ENCODE data around the gene BRAF.
A peak's percentile ranks its signal among the peaks of the same experiment; 100 is the strongest.
"Not testable (repeated sequence)": the region's sequence is repeated elsewhere in the genome, so short reads cannot be mapped to it uniquely, and the experiment has no call there.

BRAF gene

DNA sequence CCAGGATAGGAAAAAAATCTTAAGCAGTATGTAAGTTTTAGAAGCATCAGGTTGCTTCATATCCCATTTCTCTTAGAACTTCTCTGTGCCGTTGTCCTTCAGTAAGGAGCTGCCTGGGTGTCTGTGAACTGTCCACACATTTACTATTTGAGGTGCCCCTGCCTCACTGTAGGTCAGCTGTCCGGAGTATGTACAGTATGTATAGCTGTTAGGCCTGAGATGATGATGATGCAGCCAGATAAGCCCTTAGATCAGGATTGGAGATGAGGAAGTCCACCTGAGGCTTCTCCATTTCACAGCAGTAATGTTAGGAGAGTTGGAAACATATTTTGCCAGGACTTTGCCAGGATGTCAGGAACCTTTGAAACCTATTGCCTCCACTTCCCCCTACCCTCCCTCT, 220.5 kb downstream of the BRAF start:
- no peak for DNase-seq

DNA sequence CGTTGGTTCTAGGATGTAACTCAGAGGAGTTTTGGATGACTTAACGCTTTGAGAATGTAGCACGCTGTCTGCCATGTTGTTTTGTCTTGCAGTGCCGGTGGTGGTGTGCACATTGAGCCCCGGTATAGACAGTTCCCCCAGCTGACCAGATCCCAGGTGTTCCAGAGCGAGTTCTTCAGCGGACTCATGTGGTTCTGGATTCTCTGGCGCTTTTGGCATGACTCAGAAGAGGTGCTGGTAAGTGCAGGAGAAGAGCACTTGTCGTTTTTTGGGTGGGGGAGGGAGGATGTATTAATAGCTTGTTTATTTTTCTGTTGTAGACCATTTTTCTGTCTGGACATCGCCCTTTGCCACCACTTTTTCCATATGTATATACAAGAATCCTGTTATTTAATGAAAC, 222.0 kb downstream of the BRAF start:
- DNase-seq, result no peak

DNA sequence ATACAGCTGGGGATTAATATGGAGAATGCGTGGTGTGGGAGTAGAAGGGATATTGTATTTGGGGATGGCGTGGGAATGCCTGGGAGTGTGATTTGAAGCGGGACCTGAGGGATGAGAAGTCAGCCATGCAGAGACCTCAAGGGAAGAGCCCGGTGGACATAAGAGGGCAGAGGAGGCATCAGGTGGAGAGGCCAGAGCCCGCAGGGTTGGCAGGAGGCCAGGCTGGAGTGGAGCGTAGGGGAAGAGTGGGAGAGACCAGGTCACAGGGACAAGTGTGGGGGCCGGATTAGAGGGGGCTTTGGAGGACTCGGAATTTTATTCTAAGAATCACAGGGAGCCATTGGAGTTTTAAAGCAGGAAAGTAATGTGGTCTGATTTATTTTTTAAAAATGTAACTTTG, 226.3 kb downstream of the BRAF start:
- DNase-seq, result no peak

GRCh38 chr7:140697447-140698143, 227.1 kb downstream of the BRAF start:
- no peak for DNase-seq

DNA sequence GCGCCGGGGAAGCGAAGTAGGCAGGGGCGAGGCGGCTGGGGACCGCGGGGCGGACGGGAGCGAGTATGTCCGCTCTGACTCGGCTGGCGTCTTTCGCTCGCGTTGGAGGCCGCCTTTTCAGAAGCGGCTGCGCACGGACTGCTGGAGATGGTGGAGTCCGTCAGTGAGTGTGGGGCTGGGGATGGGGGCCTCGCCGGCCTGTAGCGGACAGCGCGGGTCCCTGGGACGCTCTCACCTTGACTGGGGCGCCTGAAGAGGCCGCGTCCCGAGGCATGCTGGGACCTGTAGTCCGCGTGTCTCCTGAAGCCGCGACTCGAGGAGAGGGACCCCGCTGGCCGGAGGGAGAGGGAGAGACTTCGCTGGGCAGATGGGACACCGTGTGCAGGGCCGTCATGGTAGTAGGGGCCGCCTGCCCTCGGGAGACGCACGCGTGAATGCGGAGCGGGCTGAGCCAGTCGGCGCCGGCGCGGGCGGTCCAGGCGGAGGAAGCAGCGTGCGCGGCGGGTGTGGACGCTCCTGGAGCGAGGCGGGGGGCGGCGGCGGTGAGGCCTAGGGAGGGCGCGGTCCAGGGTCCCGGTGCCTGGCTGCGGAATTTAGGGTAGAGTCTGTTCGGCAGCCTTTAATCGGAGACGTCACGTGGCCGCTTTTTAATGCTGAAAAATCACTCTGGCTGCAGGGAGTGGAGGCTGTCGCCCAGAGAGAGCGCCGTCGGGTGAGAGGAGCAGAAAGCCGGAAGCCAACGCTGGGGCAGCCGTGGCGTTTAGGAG, 227.9 kb downstream of the BRAF start, which contains the start of gene NDUFB2:
Gene NDUFB2, plus strand, starts transcription at position 29 of the 767 bp plus-strand sequence. Its CDS starts 37 bp downstream, at position 66.
- peak; percentile 84 for DNase-seq

DNA sequence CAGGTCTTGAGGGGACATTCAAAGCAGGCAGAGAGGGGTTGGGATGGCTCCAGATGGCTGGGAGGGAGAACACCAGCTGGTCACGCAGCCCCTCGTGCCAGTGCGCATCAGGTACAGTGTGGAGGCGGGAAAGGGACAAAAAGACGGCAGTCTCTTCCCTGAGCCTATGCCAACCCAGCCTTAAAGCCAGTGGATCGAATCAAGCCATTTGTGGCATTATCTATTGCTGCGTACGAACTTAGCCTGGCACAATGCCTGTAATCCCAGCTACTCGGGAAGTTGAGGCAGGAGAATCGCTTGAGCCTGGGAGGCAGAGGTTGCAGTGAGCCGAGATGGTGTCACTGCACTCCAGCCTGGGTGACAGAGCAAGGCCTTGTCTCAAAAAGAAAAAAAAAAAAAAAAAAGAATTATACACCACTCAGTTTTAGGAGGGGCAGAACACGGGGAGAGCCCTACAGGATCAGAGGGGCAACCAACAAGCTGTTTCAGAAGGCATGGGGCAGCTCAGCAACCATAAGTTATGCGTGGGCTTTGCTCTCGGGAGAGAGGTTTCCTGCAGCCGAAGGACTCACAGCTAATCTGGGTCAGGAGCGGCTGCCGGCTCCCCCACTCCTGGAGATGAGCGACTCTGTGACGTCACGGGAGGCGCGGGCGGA, 228.6 kb downstream of the BRAF start:
- DNase-seq, result peak; percentile 91

DNA sequence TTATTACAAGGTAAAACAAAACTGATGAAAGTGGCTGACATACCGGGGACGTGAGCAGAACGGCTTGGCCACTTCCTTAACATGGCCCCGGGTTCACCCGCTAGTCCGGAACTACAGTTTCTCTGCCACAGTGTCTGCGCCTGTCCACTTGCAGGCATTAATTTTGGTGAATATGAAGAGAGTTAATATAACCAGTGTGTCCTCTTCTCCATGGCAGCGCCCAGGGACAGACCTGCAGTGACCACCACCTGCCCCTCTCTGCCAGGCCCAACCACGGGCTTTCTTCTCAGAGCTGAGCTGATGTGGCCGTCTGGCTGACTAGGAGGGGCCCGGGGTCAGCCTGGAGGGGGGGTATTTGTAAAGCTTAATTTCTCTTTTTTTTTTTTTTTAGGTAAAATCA, 229.3 kb downstream of the BRAF start:
- no peak for DNase-seq

- DNase-seq, result no peak
Measured at GRCh38 chr7:140694592-140694991, 230.1 kb downstream of the BRAF start.

- not testable (repeated sequence) for DNase-seq
Measured at GRCh38 chr7:140693849-140694248, 230.9 kb downstream of the BRAF start.

- no peak for DNase-seq
Measured at GRCh38 chr7:140691376-140692045, 233.2 kb downstream of the BRAF start.

- DNase-seq, result no peak
Measured at GRCh38 chr7:140689199-140690152, 235.3 kb downstream of the BRAF start.

DNA sequence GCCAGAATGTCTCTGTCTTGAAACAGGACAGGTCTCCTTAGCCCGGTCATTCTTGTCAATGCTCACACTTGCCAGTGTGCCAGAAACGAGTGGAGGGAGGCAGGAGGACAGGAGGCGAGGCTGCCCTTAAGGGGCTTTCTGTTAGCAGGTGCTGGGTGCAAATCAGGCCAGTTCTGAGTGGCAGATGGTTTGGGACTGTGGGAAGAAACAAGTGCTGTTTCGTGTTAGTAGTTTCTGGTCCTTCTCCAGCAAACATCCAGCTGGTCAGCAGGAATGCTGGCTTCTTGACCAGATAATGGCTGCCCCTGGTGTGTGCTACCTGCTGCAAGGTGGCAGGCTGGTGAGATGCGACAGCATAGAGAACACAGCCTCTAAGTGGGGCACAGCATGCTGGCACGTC, 236.4 kb downstream of the BRAF start:
- no peak for DNase-seq

DNA sequence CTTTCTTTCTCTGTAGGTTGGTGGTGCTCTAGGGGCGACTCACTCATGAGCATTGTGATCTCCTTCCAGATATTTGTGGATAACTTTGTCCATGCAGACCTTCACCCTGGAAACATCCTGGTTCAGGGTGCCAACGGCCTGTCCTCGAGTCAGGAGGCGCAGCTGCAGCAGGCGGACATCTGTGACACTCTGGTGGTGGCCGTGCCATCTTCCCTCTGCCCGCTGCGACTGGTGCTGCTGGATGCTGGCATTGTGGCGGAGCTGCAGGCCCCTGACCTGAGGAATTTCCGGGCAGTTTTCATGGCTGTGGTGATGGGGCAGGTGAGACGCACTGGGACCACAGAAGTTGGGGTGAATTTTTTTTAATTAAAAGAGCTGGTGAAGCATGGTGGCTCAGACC, 237.8 kb downstream of the BRAF start:
- DNase-seq, result no peak

GRCh38 chr7:140685407-140686087, 239.2 kb downstream of the BRAF start:
- DNase-seq, result no peak

DNA sequence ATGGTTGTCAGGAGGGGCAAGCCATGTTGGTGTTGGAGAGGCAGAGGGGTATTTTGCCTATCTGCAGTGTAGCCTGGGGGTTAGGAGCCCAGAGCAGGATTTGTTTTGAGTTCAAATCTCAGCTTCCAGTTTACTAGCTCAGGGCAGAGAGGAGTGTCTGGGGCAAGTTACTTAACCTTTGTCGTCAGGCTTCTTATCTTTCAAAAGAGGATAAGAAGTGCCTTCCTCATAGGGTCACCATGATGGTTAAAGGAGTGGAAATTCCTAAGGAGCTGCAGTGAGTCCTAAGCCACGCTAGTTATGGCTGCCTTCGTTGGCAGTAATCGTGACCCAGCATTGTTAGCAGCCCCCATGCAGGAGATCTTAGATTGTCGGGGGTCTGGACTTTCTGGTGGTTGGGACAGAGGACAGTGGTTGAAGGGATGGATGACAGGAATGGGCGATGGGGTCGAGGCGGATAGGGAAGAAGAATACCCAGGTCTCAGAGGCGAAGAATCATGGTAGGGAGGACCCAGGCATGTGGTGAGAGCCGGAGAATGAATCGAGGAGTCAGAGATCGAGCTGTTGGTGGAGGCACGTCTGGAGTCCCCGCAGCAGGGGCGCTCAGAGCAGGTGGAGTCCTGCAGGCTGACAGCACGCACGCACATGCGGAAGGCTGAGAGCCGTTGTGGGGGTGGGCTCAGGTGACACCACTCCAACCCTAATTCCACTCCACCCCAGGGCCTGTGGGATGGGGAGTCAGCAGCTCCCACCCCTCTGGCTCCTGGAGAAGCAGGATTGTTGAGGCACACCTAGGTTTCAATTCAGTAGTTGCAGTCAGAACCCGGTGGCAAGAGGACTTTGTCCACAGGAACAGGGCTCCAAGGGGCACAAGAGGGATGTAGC, 240.4 kb downstream of the BRAF start:
- DNase-seq, result no peak

DNA sequence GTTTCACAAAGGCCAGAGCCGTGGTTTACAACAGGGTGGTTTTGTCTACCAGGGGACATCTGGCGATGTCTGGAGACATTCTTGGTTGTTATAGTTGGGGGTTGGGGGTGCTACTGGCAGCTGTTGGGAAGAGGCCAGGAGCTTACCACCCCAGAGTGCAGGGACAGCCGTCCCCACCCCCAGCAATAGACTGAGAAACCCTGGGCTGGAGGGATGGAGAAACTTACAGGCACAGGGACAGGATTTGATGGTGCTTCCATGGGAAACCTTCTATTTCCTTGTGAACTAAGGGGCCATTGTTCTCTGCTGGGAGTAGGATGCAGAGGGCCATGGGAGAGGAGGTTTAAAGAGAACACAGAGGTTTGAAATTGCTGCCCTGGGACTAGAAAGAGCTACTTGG, 241.1 kb downstream of the BRAF start:
- DNase-seq, result no peak

DNA sequence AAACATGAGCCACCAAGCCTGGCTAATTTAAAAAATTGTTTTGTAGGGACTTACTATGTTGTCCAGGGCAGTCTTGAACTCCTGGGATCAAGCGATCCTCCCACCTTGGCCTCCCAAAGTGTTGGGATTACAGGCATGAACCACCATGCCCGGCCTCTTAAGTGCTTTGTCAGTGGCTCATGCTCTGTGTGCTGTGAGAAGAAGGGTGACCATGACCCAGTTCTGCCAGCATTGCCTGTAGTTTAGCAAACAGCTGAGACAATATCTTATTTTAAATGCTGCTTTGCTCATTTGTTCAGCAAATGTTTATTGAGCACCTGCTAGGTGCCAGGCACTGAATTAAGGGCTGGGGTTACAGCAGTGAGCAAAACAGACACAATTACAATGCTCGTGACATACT, 243.0 kb downstream of the BRAF start:
- no peak for DNase-seq

DNA sequence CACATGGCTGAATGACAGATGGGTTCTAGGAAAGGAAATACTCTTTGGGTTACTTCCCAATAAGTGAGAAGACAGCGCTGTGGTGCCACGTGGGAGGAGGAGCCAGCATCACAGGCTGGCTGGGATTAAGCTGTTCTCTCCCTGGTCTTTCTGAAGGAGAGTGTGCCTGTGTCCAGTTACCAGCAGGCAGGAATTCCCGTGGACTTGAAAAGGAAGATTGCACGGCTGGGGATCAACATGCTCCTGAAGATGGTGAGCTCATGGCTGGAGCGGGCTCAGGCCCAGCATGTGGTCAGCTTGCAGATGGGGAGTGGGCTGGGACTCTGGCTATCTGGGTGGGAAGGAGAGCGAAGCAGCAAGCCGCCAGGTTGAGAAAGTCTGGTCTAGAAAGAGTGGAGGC, 243.8 kb downstream of the BRAF start:
- no peak for DNase-seq

DNA sequence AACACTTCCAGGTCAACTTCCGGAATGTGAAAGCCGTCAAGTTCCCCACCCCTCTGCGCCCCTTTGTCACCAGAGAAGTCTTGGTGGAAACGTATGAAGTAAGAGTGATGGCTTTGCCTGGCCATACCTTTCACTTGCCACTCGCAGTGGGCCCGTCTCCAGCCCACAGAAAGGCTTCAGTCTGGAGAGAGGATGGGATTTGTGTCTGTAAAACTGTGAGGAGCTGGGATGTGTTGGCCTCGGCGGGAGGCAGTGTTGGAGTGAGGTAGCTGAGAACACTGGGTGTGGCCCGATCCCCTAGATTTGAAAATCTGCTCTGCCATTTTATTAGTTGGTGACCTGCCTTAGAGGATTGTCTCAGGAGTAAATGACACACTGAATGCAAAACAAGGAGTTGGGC, 245.5 kb downstream of the BRAF start:
- DNase-seq, result no peak

DNA sequence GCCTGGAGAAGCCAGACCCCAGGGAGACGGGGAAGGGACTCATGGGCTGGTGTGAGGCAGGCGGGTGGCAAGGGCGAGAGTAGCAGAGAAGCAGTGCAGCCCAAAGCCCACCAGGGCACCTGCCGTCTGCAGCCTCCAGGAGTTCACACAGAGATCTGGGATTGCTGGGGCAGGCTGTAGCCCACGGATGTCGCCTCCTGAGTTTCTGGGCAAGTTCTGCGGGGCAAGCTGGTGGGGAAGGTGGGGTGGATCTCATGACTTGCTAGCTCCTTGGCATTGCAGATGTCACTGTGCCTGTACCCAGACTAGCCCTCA, 246.0 kb downstream of the BRAF start:
- no peak for DNase-seq
